ENCODE data around the gene ULK4. TPM values are rescaled to one million over a fixed set of nuclear protein-coding genes. Genes with fewer than 3 reads are reported as not detected.
"Not testable (repeated sequence)": the region's sequence is repeated elsewhere in the genome, so short reads cannot be mapped to it uniquely, and the experiment has no call there.

Gene ULK4
- total RNA-seq, 1 donor from 2014 or later: 9.1 TPM

- Mint-ChIP-seq H3K4me3 (ENCODE audit: unreplicated experiment) (no peak overlapping the region), H3K4me1 (ENCODE audit: unreplicated experiment) (peaks cover 9% of the 10 kb centered on the region), H3K36me3 (ENCODE audit: unreplicated experiment) (no peaks in the 10 kb centered on the region), H3K27ac (ENCODE audit: unreplicated experiment) (no peak overlapping the region), H3K27me3 (ENCODE audit: unreplicated experiment) (no peaks in the 10 kb centered on the region), H3K9me3 (ENCODE audit: unreplicated experiment) (peaks cover 6% of the 10 kb centered on the region)
- DNase-seq (ENCODE audit: extremely low spot score, unreplicated experiment): no peak
- TF ChIP-seq CTCF (IDR thresholded peaks at IDR 0.05): no peak
Measured at GRCh38 chr3:41651718-41652117, 310.2 kb downstream of the ULK4 start.

- Mint-ChIP-seq H3K27me3 (ENCODE audit: unreplicated experiment) (no peaks in the 10 kb centered on the region), H3K4me1 (ENCODE audit: unreplicated experiment) (peaks cover 9% of the 10 kb centered on the region), H3K36me3 (ENCODE audit: unreplicated experiment) (no peaks in the 10 kb centered on the region), H3K4me3 (ENCODE audit: unreplicated experiment) (no peak overlapping the region), H3K27ac (ENCODE audit: unreplicated experiment) (no peak overlapping the region), H3K9me3 (ENCODE audit: unreplicated experiment) (peaks cover 6% of the 10 kb centered on the region)
- DNase-seq (ENCODE audit: extremely low spot score, unreplicated experiment): no peak
- TF ChIP-seq CTCF (IDR thresholded peaks at IDR 0.05): no peak
Measured at GRCh38 chr3:41650406-41650805, 311.5 kb downstream of the ULK4 start.

GRCh38 chr3:41649129-41649739 is 312.7 kb downstream of the ULK4 start:
- peaks cover 9% of the 10 kb centered on the region for H3K4me1 Mint-ChIP-seq (ENCODE audit: unreplicated experiment)
- H3K9me3 Mint-ChIP-seq (ENCODE audit: unreplicated experiment): peaks cover 6% of the 10 kb centered on the region
- no peak for DNase-seq (ENCODE audit: extremely low spot score, unreplicated experiment)
- H3K27ac Mint-ChIP-seq (ENCODE audit: unreplicated experiment): no peak overlapping the region
- no peak for TF ChIP-seq CTCF (IDR thresholded peaks at IDR 0.05)
- no peaks in the 10 kb centered on the region for H3K27me3 Mint-ChIP-seq (ENCODE audit: unreplicated experiment)
- no peak overlapping the region for H3K4me3 Mint-ChIP-seq (ENCODE audit: unreplicated experiment)
- no peaks in the 10 kb centered on the region for H3K36me3 Mint-ChIP-seq (ENCODE audit: unreplicated experiment)

GRCh38 chr3:41647730-41648129 is 314.2 kb downstream of the ULK4 start:
- H3K9me3 Mint-ChIP-seq (ENCODE audit: unreplicated experiment); H3K27ac Mint-ChIP-seq (ENCODE audit: unreplicated experiment); H3K36me3 Mint-ChIP-seq (ENCODE audit: unreplicated experiment); H3K4me3 Mint-ChIP-seq (ENCODE audit: unreplicated experiment); DNase-seq (ENCODE audit: extremely low spot score, unreplicated experiment); H3K27me3 Mint-ChIP-seq (ENCODE audit: unreplicated experiment); H3K4me1 Mint-ChIP-seq (ENCODE audit: unreplicated experiment): not testable (repeated sequence)

- Mint-ChIP-seq H3K4me1 (ENCODE audit: unreplicated experiment) (no peaks in the 10 kb centered on the region), H3K36me3 (ENCODE audit: unreplicated experiment) (no peaks in the 10 kb centered on the region), H3K27me3 (ENCODE audit: unreplicated experiment) (no peaks in the 10 kb centered on the region), H3K27ac (ENCODE audit: unreplicated experiment) (no peak overlapping the region), H3K9me3 (ENCODE audit: unreplicated experiment) (no peaks in the 10 kb centered on the region), H3K4me3 (ENCODE audit: unreplicated experiment) (no peak overlapping the region)
- TF ChIP-seq CTCF (IDR thresholded peaks at IDR 0.05): no peak
- no peak for DNase-seq (ENCODE audit: extremely low spot score, unreplicated experiment)
Measured at GRCh38 chr3:41640076-41640475, 321.8 kb downstream of the ULK4 start.

GRCh38 chr3:41638381-41638780 is 323.5 kb downstream of the ULK4 start:
- DNase-seq (ENCODE audit: extremely low spot score, unreplicated experiment): no peak
- H3K27ac Mint-ChIP-seq (ENCODE audit: unreplicated experiment): no peak overlapping the region
- no peaks in the 10 kb centered on the region for H3K36me3 Mint-ChIP-seq (ENCODE audit: unreplicated experiment)
- H3K4me3 Mint-ChIP-seq (ENCODE audit: unreplicated experiment): no peak overlapping the region
- H3K9me3 Mint-ChIP-seq (ENCODE audit: unreplicated experiment): no peaks in the 10 kb centered on the region
- H3K27me3 Mint-ChIP-seq (ENCODE audit: unreplicated experiment): no peaks in the 10 kb centered on the region
- no peak for TF ChIP-seq CTCF (IDR thresholded peaks at IDR 0.05)
- no peaks in the 10 kb centered on the region for H3K4me1 Mint-ChIP-seq (ENCODE audit: unreplicated experiment)

All from osteocyte (in vitro differentiated cells).